H1 (cell line): ENCODE data around the gene CPSF2. TPM values are rescaled to one million over a fixed set of nuclear protein-coding genes. Genes with fewer than 3 reads are reported as not detected.

Source experiments
- CTCF ChIA-PET: fragments of 300-600 bp; sonication (Branson Sonifier 250); formaldehyde crosslinking; loops from one replicate; lab custom pipeline; 2021; ENCODE audit not compliant: partially characterized antibody; lab: Charles Lee
- POLR2A ChIA-PET: fragments of 300-600 bp; sonication (Branson Sonifier 250); formaldehyde crosslinking; loops from one replicate; lab custom pipeline; 2021; ENCODE audit warnings: inconsistent platforms; ENCODE audit not compliant: partially characterized antibody; lab: Charles Lee
- DNase-seq, 2 experiments: peaks; one replicate each; pipeline versions ENCODE4 v3.0.0 to v3.0.0-alpha.2; 2010 to 2022; ENCODE audit warnings: low spot score in 2 of 2, low read depth in 1 of 2, mixed read lengths in 1 of 2
- FAIRE-seq: peaks from 2 replicates; lab custom pipeline; 2011; peaks lifted over from hg19 to GRCh38; lab: Jason Lieb, UNC
- H2AFZ ChIP-seq: 2 replicates; pipeline ENCODE4 v1.8.1; 2012; ENCODE audit warnings: low read length, inconsistent platforms
- H2AK5ac ChIP-seq: 2 replicates; pipeline ENCODE4 v1.6.1; 2013; ENCODE audit warnings: low read depth, low read length
- H2BK120ac ChIP-seq: replicated peaks from 2 replicates; pipeline ENCODE3; 2013; ENCODE audit warnings: low read depth, low read length, inconsistent platforms
- H2BK12ac ChIP-seq: 2 replicates; pipeline ENCODE4 v1.6.1; 2013; ENCODE audit warnings: low read depth, low read length
- H2BK15ac ChIP-seq: 2 replicates; pipeline ENCODE4 v1.6.1; 2013; ENCODE audit warnings: low read length
- H2BK20ac ChIP-seq: 2 replicates; pipeline ENCODE4 v1.6.1; 2013; ENCODE audit warnings: low read length
- H2BK5ac ChIP-seq: 2 replicates; pipeline ENCODE4 v1.6.1; 2013; ENCODE audit warnings: low read depth, low read length
- H3K14ac ChIP-seq: 2 replicates; pipeline ENCODE4 v1.6.1; 2013; ENCODE audit warnings: inconsistent platforms; ENCODE audit not compliant: insufficient read length
- H3K18ac ChIP-seq: 2 replicates; pipeline ENCODE4 v1.6.1; 2013; ENCODE audit warnings: low read length; ENCODE audit errors: extremely low read depth
- H3K23ac ChIP-seq: 2 replicates; pipeline ENCODE4 v1.6.1; 2013; ENCODE audit warnings: inconsistent platforms; ENCODE audit not compliant: insufficient read length
- H3K23me2 ChIP-seq: 2 replicates; pipeline ENCODE4 v1.6.1; 2013; ENCODE audit warnings: low read depth, low read length
- H3K27ac ChIP-seq: 2 replicates; pipeline ENCODE4 v1.6.1; 2011; ENCODE audit warnings: low read depth, low read length, inconsistent platforms
- H3K27me3 ChIP-seq, 4 experiments: replicated peaks in 1 of 4; 1 replicate in 1 of 4; 2 replicates in 3 of 4; pipeline versions ENCODE4 v1.6.1 to v1.8.1; 2011 to 2013; ENCODE audit warnings: low read length in 3 of 4, mild to moderate bottlenecking in 3 of 4, inconsistent platforms in 2 of 4, mixed read lengths in 2 of 4, moderate library complexity in 1 of 4; ENCODE audit not compliant: control insufficient read depth in 3 of 4, insufficient read depth in 3 of 4; ENCODE audit errors: extremely low read depth in 1 of 4
- H3K36me3 ChIP-seq, 4 experiments: 2 replicates each; pipeline versions ENCODE4 v1.6.1 to v1.8.1; 2011 to 2013; ENCODE audit warnings: mild to moderate bottlenecking in 4 of 4, low read length in 3 of 4, moderate library complexity in 2 of 4, control low read depth in 1 of 4, inconsistent platforms in 1 of 4; ENCODE audit not compliant: insufficient read depth in 4 of 4, control insufficient read depth in 2 of 4
- H3K4ac ChIP-seq: replicated peaks from 2 replicates; pipeline ENCODE3; 2013; ENCODE audit warnings: low read length, low read depth, mixed read lengths, inconsistent platforms; ENCODE audit not compliant: insufficient read length
- H3K4me1 ChIP-seq, 4 experiments: replicated peaks in 1 of 4; 1 replicate in 1 of 4; 2 replicates in 3 of 4; pipeline versions ENCODE4 v1.6.1 to v1.8.1; 2011 to 2013; ENCODE audit warnings: low read length in 3 of 4, inconsistent platforms in 2 of 4, mixed read lengths in 1 of 4; ENCODE audit not compliant: insufficient read depth in 4 of 4, control insufficient read depth in 3 of 4
- H3K4me2 ChIP-seq, 2 experiments: 2 replicates each; pipeline versions ENCODE4 v1.6.1 to v1.8.1; 2011 to 2013; ENCODE audit warnings: low read depth in 2 of 2, low read length in 2 of 2, control low read depth in 1 of 2, inconsistent platforms in 1 of 2, mild to moderate bottlenecking in 1 of 2; ENCODE audit not compliant: insufficient read depth in 1 of 2
- H3K4me3 ChIP-seq, 4 experiments: fragments of 200-600, 300-600 bp in 1 of 4; sonication (generic), shearing (Covaris generic), sonication (Bioruptor Twin) in 1 of 4; 2 replicates each; pipeline versions ENCODE4 v1.5.1 to v1.8.1; 2011 to 2016; ENCODE audit warnings: low read length in 4 of 4, low read depth in 3 of 4, control low read depth in 2 of 4, inconsistent platforms in 2 of 4, mild to moderate bottlenecking in 2 of 4, mixed read lengths in 1 of 4, moderate library complexity in 1 of 4; ENCODE audit not compliant: insufficient read depth in 2 of 4; ENCODE audit errors: extremely low read depth in 1 of 4
- H3K56ac ChIP-seq: replicated peaks from 2 replicates; pipeline ENCODE3; 2013; ENCODE audit warnings: low read depth, mild to moderate bottlenecking, mixed read lengths, low read length, inconsistent platforms; ENCODE audit not compliant: insufficient read length
- H3K79me1 ChIP-seq: 2 replicates; pipeline ENCODE4 v1.6.1; 2013; ENCODE audit warnings: low read depth, low read length, control low read depth
- H3K79me2 ChIP-seq, 2 experiments: 2 replicates each; pipeline versions ENCODE4 v1.6.1 to v1.8.1; 2012 to 2013; ENCODE audit warnings: low read length in 2 of 2, mild to moderate bottlenecking in 2 of 2, inconsistent platforms in 1 of 2; ENCODE audit not compliant: insufficient read depth in 2 of 2, control insufficient read depth in 1 of 2
- H3K9ac ChIP-seq, 4 experiments: replicated peaks in 1 of 4; 1 replicate in 1 of 4; 2 replicates in 3 of 4; pipeline versions ENCODE4 v1.6.1 to v1.8.1; 2011 to 2013; ENCODE audit warnings: low read depth in 3 of 4, low read length in 3 of 4, control low read depth in 2 of 4, mild to moderate bottlenecking in 2 of 4, moderate library complexity in 2 of 4, inconsistent platforms in 1 of 4; ENCODE audit errors: extremely low read depth in 1 of 4
- H3K9me3 ChIP-seq, 2 experiments: 2 replicates each; pipeline versions ENCODE4 v1.6.1 to v1.8.1; 2012 to 2013; ENCODE audit warnings: mild to moderate bottlenecking in 2 of 2, moderate library complexity in 2 of 2, control low read depth in 1 of 2, inconsistent platforms in 1 of 2, low read depth in 1 of 2, low read length in 1 of 2, mixed read lengths in 1 of 2; ENCODE audit not compliant: insufficient read depth in 2 of 2
- H4K20me1 ChIP-seq, 2 experiments: replicated peaks in 1 of 2; 2 replicates each; pipeline versions ENCODE3 to v1.8.1; 2011 to 2013; ENCODE audit warnings: inconsistent platforms in 2 of 2, low read length in 2 of 2, mild to moderate bottlenecking in 1 of 2; ENCODE audit not compliant: insufficient read depth in 2 of 2, control insufficient read depth in 1 of 2
- H4K5ac ChIP-seq: 2 replicates; pipeline ENCODE4 v1.6.1; 2013; ENCODE audit warnings: low read length, low read depth, mixed read lengths, inconsistent platforms; ENCODE audit not compliant: insufficient read length
- H4K8ac ChIP-seq: 2 replicates; pipeline ENCODE4 v1.8.0; 2013; ENCODE audit warnings: mild to moderate bottlenecking, moderate library complexity, low read length, inconsistent platforms; ENCODE audit not compliant: insufficient read depth; ENCODE audit errors: extremely low read depth
- H4K91ac ChIP-seq: replicated peaks from 2 replicates; pipeline ENCODE3; 2013; ENCODE audit warnings: low read length, mixed read lengths, inconsistent platforms; ENCODE audit not compliant: insufficient read length
- BRCA1 ChIP-seq: IDR thresholded peaks from 2 replicates; pipeline ENCODE4 v1.6.1; 2012; ENCODE audit warnings: low read depth, low read length, improper control_type of control experiment
- CHD1 ChIP-seq: IDR thresholded peaks from 2 replicates; pipeline ENCODE4 v1.6.1; 2012; ENCODE audit warnings: low read depth, low read length, improper control_type of control experiment
- GABPA ChIP-seq: IDR thresholded peaks from 2 replicates; pipeline ENCODE4 v1.6.1; 2011; ENCODE audit warnings: mild to moderate bottlenecking, low read length, moderate library complexity, borderline replicate concordance; ENCODE audit not compliant: insufficient read depth
- KDM1A ChIP-seq: fragments of 200-600, 300-600 bp; sonication (generic); IDR thresholded peaks from 2 replicates; pipeline ENCODE4 v1.7.1; 2016; ENCODE audit warnings: mild to moderate bottlenecking, low read length, borderline replicate concordance
- KDM5A ChIP-seq: fragments of 200-600 bp; IDR thresholded peaks from 2 replicates; pipeline ENCODE4 v1.7.1; 2012; ENCODE audit warnings: mild to moderate bottlenecking, low read length, inconsistent platforms, mixed read lengths
- POLR2AphosphoS5 ChIP-seq: IDR thresholded peaks from 2 replicates; pipeline ENCODE4 v1.6.1; 2011; ENCODE audit warnings: low read depth, low read length
- RBBP5 ChIP-seq: IDR thresholded peaks from 2 replicates; pipeline ENCODE4 v1.7.1; 2012; ENCODE audit warnings: low read depth, mild to moderate bottlenecking, inconsistent platforms, low read length, moderate library complexity, borderline replicate concordance
- RNF2 ChIP-seq: fragments of 200-900, 300-1000 bp; sonication (generic); IDR thresholded peaks from 2 replicates; pipeline ENCODE4 v1.7.1; 2016; ENCODE audit warnings: borderline replicate concordance, low read depth, mild to moderate bottlenecking, antibody characterized with exemption, low read length; ENCODE audit not compliant: poor library complexity, severe bottlenecking; ENCODE audit errors: missing control alignments
- SAP30 ChIP-seq: fragments of 300-600 bp; sonication (generic); IDR thresholded peaks from 2 replicates; pipeline ENCODE4 v1.7.1; 2012; ENCODE audit warnings: low read length, moderate library complexity, mild to moderate bottlenecking, inconsistent platforms; ENCODE audit not compliant: insufficient read depth, insufficient replicate concordance
- TBP ChIP-seq: IDR thresholded peaks from 2 replicates; pipeline ENCODE4 v1.6.1; 2011; ENCODE audit warnings: low read depth, low read length, improper control_type of control experiment
- YY1 ChIP-seq: IDR thresholded peaks from 2 replicates; pipeline ENCODE4 v1.6.1; 2011; ENCODE audit warnings: low read depth, mild to moderate bottlenecking, low read length
- WGBS, 2 experiments: shearing (Covaris generic) in 1 of 2; methylation state at CpG; one replicate each; pipeline versions ENCODE4 v1.1.6 to v1.1.7; 2013 to 2015; ENCODE audit warnings: low lambda C conversion rate in 2 of 2, mixed read lengths in 2 of 2, inconsistent platforms in 1 of 2, low coverage in 1 of 2, missing lambda C conversion rate in 1 of 2; ENCODE audit not compliant: insufficient replicate concordance in 2 of 2, insufficient coverage in 1 of 2, insufficient read length in 1 of 2; ENCODE audit errors: extremely low coverage in 1 of 2, missing lambda C conversion rate in 1 of 2; 5-methylcytosine and 5-hydroxymethylcytosine counted together
- polyA plus RNA-seq, 7 experiments: library from polyadenylated mRNA; depleted of rRNA in 3 of 7; stranded (reverse) in 5 of 7; unstranded in 2 of 7; fragments of >200 nt in 5 of 7; fragments of 200-250 nt in 2 of 7; gene quantifications; 1 replicate in 5 of 7; 2 replicates in 1 of 7; 4 replicates in 1 of 7; pipeline versions ENCODE4 v1.2.1 to v1.2.3, GENCODE V29; 2011 to 2013; ENCODE audit warnings: missing spikeins in 2 of 7, mixed read lengths in 2 of 7
- total RNA-seq: library from RNA; stranded (reverse); fragmentation: NEBNext Ultra II Directional; extraction: Animal tissue kit (Norgen Biotek cat#: 25700); gene quantifications from 2 replicates; pipeline ENCODE4 v1.2.1, GENCODE V29; 2021

Gene CPSF2
- total and polyA plus RNA-seq, 2 of the 8 experiments (the other 6 are each of a cell fraction or from before 2014, with no cell fraction given): 11.3 to 130 TPM

DNA sequence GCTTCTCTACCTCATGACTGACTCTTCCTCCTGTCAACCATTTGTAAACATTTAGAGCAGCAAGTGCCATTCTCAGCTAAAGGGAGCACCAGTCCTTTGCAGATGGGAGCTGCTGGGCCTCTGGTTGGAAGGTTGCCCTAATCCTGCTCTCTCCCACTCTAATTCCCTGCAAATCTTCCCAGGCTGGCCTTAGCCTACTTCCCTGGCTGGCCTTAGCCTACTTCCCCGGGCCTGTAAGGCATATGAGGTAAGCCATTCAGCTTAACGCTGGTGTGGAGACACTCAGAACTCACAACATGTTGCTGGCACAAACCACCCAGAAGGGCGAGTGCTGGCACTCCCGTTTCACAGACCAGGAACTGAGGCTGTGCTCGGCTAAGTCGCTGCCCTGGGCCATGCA lies 69.0 kb downstream of the CPSF2 start:
- no peak overlapping the region for H2BK120ac ChIP-seq
- DNase-seq (no peak), FAIRE-seq (no peak)

More for the DNA sequence above, 69.0 kb downstream of the CPSF2 start:
- Histone ChIP-seq H3K9me3 (peaks cover 14 to 18% of the 10 kb centered on the region in 2 experiments), H2AFZ (no peak overlapping the region), H3K4me1 (no peaks in the 10 kb centered on the region), H3K4ac (no peak overlapping the region), H4K8ac (no peak overlapping the region), H2BK12ac (no peak overlapping the region), H3K9ac (no peak overlapping the region), H4K5ac (no peak overlapping the region), H3K79me2 (no peaks in the 10 kb centered on the region), H3K23ac (no peak overlapping the region), H3K14ac (no peak overlapping the region), H3K27me3 (no peaks in the 10 kb centered on the region), H3K23me2 (no peaks in the 10 kb centered on the region), H4K20me1 (no peaks in the 10 kb centered on the region), H3K4me3 (no peak overlapping the region), H2AK5ac (no peak overlapping the region), H3K56ac (no peak overlapping the region), H2BK20ac (no peak overlapping the region), H2BK5ac (no peak overlapping the region), H3K27ac (no peak overlapping the region), H3K79me1 (no peaks in the 10 kb centered on the region), H3K18ac (no peak overlapping the region), H3K4me2 (no peak overlapping the region), H3K36me3 (no peaks in the 10 kb centered on the region), H4K91ac (no peak overlapping the region), H2BK15ac (no peak overlapping the region)
- WGBS, 2 experiments: 87% methylated on average over 6 of the region's 6 CpGs; no CpG with 5 or more reads in 1 of the 2 experiments
- ChIA-PET POLR2A (interaction anchor here (0.6 to 1.3 kb wide), 2 partner anchors 18 to 31 kb away, joined by 3 to 4 read pairs; no protein-coding TSS in a partner anchor), CTCF (interaction anchor here (1.0 to 1.3 kb wide), 2 partner anchors 8 to 17 kb away, joined by 3 to 6 read pairs; no protein-coding TSS in a partner anchor)
- TF ChIP-seq RNF2 (no peak), CHD1 (no peak), POLR2AphosphoS5 (no peak), GABPA (no peak), KDM1A (no peak), RBBP5 (no peak), KDM5A (no peak), BRCA1 (no peak), YY1 (no peak), TBP (no peak), SAP30 (no peak)
